HEK293T (cell line): ENCODE results near the gene FBXW5.

ENCODE experiments used
- FOXK2 ChIP-seq: fragments of 450-650 bp; IDR thresholded peaks from 2 replicates; pipeline ENCODE4 v1.6.1; 2016; ENCODE audit warnings: mild to moderate bottlenecking
- FOXM1 ChIP-seq: fragments of 450-650 bp; IDR thresholded peaks from 2 replicates; pipeline ENCODE4 v1.6.1; 2017; ENCODE audit warnings: mild to moderate bottlenecking, borderline replicate concordance
- HDGF ChIP-seq: fragments of 450-650 bp; IDR thresholded peaks from 2 replicates; pipeline ENCODE4 v1.6.1; 2017; ENCODE audit warnings: antibody characterized with exemption, borderline replicate concordance
- LEF1 ChIP-seq: fragments of 450-650 bp; IDR thresholded peaks from 2 replicates; pipeline ENCODE4 v1.6.1; 2017; ENCODE audit warnings: mild to moderate bottlenecking, borderline replicate concordance
- SP1 ChIP-seq: fragments of 450-650 bp; IDR thresholded peaks from 2 replicates; pipeline ENCODE4 v1.6.1; 2017
- TF ChIP-seq, protein P1 (sequence below): fragments of 450-650 bp; IDR thresholded peaks from 2 replicates; pipeline ENCODE4 v1.6.1; 2016

GRCh38 chr9:136901516-136902258, 42.9 kb downstream of the FBXW5 start:
- no peak for TF ChIP-seq SP1
- no peak for TF ChIP-seq HDGF
- TF ChIP-seq LEF1 = no peak
- TF ChIP-seq FOXK2 = no peak
- TF ChIP-seq, protein P1, sequence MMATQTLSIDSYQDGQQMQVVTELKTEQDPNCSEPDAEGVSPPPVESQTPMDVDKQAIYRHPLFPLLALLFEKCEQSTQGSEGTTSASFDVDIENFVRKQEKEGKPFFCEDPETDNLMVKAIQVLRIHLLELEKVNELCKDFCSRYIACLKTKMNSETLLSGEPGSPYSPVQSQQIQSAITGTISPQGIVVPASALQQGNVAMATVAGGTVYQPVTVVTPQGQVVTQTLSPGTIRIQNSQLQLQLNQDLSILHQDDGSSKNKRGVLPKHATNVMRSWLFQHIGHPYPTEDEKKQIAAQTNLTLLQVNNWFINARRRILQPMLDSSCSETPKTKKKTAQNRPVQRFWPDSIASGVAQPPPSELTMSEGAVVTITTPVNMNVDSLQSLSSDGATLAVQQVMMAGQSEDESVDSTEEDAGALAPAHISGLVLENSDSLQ = no peak
- no peak for TF ChIP-seq FOXM1
